ENCODE data around the gene AGAP2.

GRCh38 chr12:57719777-57720605 is 18.6 kb downstream of the AGAP2 start:
- TF ChIP-seq CTCF (CRISPR knock-in tag; IDR thresholded peaks at IDR 0.05) (no peak), ZNF276 (CRISPR knock-in tag; IDR thresholded peaks at IDR 0.05; ENCODE audit: low read depth) (no peak), ZBTB21 (CRISPR knock-in tag; IDR thresholded peaks at IDR 0.05) (no peak), ZNF292 (CRISPR knock-in tag; IDR thresholded peaks at IDR 0.05; ENCODE audit: borderline replicate concordance, low read depth) (no peak), ARID2 (CRISPR knock-in tag; IDR thresholded peaks at IDR 0.05; ENCODE audit: borderline replicate concordance) (no peak), TBL1XR1 (IDR thresholded peaks at IDR 0.05; ENCODE audit: borderline replicate concordance, low read length, partially characterized antibody) (no peak), NONO (IDR thresholded peaks at IDR 0.05) (no peak), NONO (CRISPR knock-in tag; conservative IDR thresholded peaks at IDR 0.05) (no peak), RFX5 (IDR thresholded peaks at IDR 0.05; ENCODE audit: low read depth, low read length) (no peak), MEF2D (CRISPR knock-in tag; IDR thresholded peaks at IDR 0.05) (no peak), MYC (CRISPR knock-in tag; IDR thresholded peaks at IDR 0.05; ENCODE audit: borderline replicate concordance) (no peak), EP300 (IDR thresholded peaks at IDR 0.05; ENCODE audit: low read depth in 2 of 2, low read length in 2 of 2) (no peak), EP300 (CRISPR knock-in tag; IDR thresholded peaks at IDR 0.05; ENCODE audit: borderline replicate concordance) (no peak), ZNF644 (CRISPR knock-in tag; IDR thresholded peaks at IDR 0.05; ENCODE audit: low read depth) (no peak), ZFP36L1 (CRISPR knock-in tag; IDR thresholded peaks at IDR 0.05) (no peak)
